H9 (cell line): ENCODE data around the gene PIPOX. TPM values are rescaled to one million over a fixed set of nuclear protein-coding genes. Genes with fewer than 3 reads are reported as not detected.

Source experiments
- DNase-seq: peaks from one replicate; pipeline ENCODE4 v3.0.0-alpha.2; 2017
- H2AFZ ChIP-seq: one replicate; pipeline ENCODE4 v1.6.1; 2013; ENCODE audit warnings: mild to moderate bottlenecking, low read length, control low read depth, moderate library complexity
- H2AK5ac ChIP-seq: 2 replicates; pipeline ENCODE4 v1.6.1; 2013; ENCODE audit warnings: low read length, control low read depth, mixed read lengths; ENCODE audit not compliant: insufficient read length
- H2BK120ac ChIP-seq: one replicate; pipeline ENCODE4 v1.6.1; 2013; ENCODE audit warnings: low read depth, mild to moderate bottlenecking, low read length, control low read depth, inconsistent platforms; ENCODE audit not compliant: poor library complexity, severe bottlenecking
- H2BK12ac ChIP-seq: 2 replicates; pipeline ENCODE4 v1.6.1; 2013; ENCODE audit warnings: low read length, control low read depth, mixed read lengths, low read depth; ENCODE audit not compliant: insufficient read length
- H2BK15ac ChIP-seq: 2 replicates; pipeline ENCODE4 v1.6.1; 2013; ENCODE audit warnings: low read depth, low read length, control low read depth
- H2BK20ac ChIP-seq: one replicate; pipeline ENCODE4 v1.6.1; 2013; ENCODE audit warnings: low read depth, mild to moderate bottlenecking, low read length, control low read depth, inconsistent platforms; ENCODE audit not compliant: poor library complexity, severe bottlenecking
- H2BK5ac ChIP-seq: 2 replicates; pipeline ENCODE4 v1.6.1; 2013; ENCODE audit warnings: low read length, control low read depth, mixed read lengths; ENCODE audit not compliant: insufficient read length
- H3K14ac ChIP-seq: 2 replicates; pipeline ENCODE4 v1.6.1; 2013; ENCODE audit warnings: low read length, control low read depth; ENCODE audit not compliant: insufficient read depth
- H3K18ac ChIP-seq: 2 replicates; pipeline ENCODE4 v1.6.1; 2013; ENCODE audit warnings: low read depth, mild to moderate bottlenecking, mixed read lengths, low read length, control low read depth; ENCODE audit not compliant: insufficient read length
- H3K23ac ChIP-seq: 2 replicates; pipeline ENCODE4 v1.6.1; 2013; ENCODE audit warnings: low read length, control low read depth, mixed read lengths, low read depth; ENCODE audit not compliant: insufficient read length
- H3K23me2 ChIP-seq: 2 replicates; pipeline ENCODE4 v1.6.1; 2013; ENCODE audit warnings: low read depth, mild to moderate bottlenecking, mixed read lengths, low read length, control low read depth; ENCODE audit not compliant: insufficient read length, poor library complexity, severe bottlenecking
- H3K27ac ChIP-seq: 2 replicates; pipeline ENCODE4 v1.5.1; 2013; ENCODE audit warnings: low read length, control low read depth, mixed read lengths, low read depth; ENCODE audit not compliant: insufficient read length
- H3K27me3 ChIP-seq: 2 replicates; pipeline ENCODE4 v1.6.1; 2013; ENCODE audit warnings: low read length, control low read depth, inconsistent platforms; ENCODE audit not compliant: insufficient read depth
- H3K4ac ChIP-seq: 2 replicates; pipeline ENCODE4 v1.6.1; 2013; ENCODE audit warnings: low read depth, mild to moderate bottlenecking, control low read depth, inconsistent platforms, low read length, moderate library complexity
- H3K4me1 ChIP-seq: 2 replicates; pipeline ENCODE4 v1.6.1; 2013; ENCODE audit warnings: low read length, control low read depth, inconsistent platforms; ENCODE audit not compliant: insufficient read depth
- H3K4me2 ChIP-seq: 2 replicates; pipeline ENCODE4 v1.6.1; 2013; ENCODE audit warnings: low read length, control low read depth, mixed read lengths; ENCODE audit not compliant: insufficient read length, insufficient read depth
- H3K56ac ChIP-seq: 2 replicates; pipeline ENCODE4 v1.6.1; 2013; ENCODE audit warnings: low read depth, mild to moderate bottlenecking, mixed read lengths, low read length, control low read depth; ENCODE audit not compliant: insufficient read length
- H3K79me1 ChIP-seq: 2 replicates; pipeline ENCODE4 v1.6.1; 2013; ENCODE audit warnings: low read depth, mild to moderate bottlenecking, moderate library complexity, low read length, control low read depth, inconsistent platforms; ENCODE audit not compliant: insufficient read depth, poor library complexity, severe bottlenecking
- H3K79me2 ChIP-seq: 2 replicates; pipeline ENCODE4 v1.6.1; 2013; ENCODE audit warnings: low read length, control low read depth, inconsistent platforms; ENCODE audit not compliant: insufficient read depth
- H3K9ac ChIP-seq: 2 replicates; pipeline ENCODE4 v1.6.1; 2013; ENCODE audit warnings: low read length, control low read depth, mixed read lengths; ENCODE audit not compliant: insufficient read length; ENCODE audit errors: extremely low read depth
- H3K9me3 ChIP-seq: one replicate; pipeline ENCODE4 v1.6.1; 2013; ENCODE audit warnings: low read depth, low read length, inconsistent platforms; ENCODE audit not compliant: control insufficient read depth
- H3T11ph ChIP-seq: one replicate; pipeline ENCODE4 v1.6.1; 2013; ENCODE audit warnings: mild to moderate bottlenecking, low read length, control low read depth, inconsistent platforms
- H4K20me1 ChIP-seq: one replicate; pipeline ENCODE4 v1.6.1; 2013; ENCODE audit not compliant: control insufficient read depth, insufficient read length, insufficient read depth
- H4K5ac ChIP-seq: 2 replicates; pipeline ENCODE4 v1.6.1; 2013; ENCODE audit warnings: low read depth, mild to moderate bottlenecking, mixed read lengths, low read length, control low read depth; ENCODE audit not compliant: insufficient read length
- H4K8ac ChIP-seq: replicated peaks from 2 replicates; pipeline ENCODE4 v1.6.1; 2013; ENCODE audit warnings: low read length, control low read depth, mixed read lengths, low read depth; ENCODE audit not compliant: insufficient read length
- H4K91ac ChIP-seq: 2 replicates; pipeline ENCODE4 v1.6.1; 2013; ENCODE audit warnings: low read depth, mild to moderate bottlenecking, moderate library complexity, mixed read lengths, low read length, control low read depth; ENCODE audit not compliant: insufficient read length
- H3K27ac Mint-ChIP-seq, 3 experiments: 2 replicates in 2 of 3; 3 replicates in 1 of 3; pipeline ENCODE4 v1.8.0; 2020 to 2021; ENCODE audit warnings: mixed read lengths in 3 of 3, mild to moderate bottlenecking in 1 of 3, moderate library complexity in 1 of 3
- H3K27me3 Mint-ChIP-seq: 2 replicates; pipeline ENCODE4 v1.8.0; 2021; ENCODE audit warnings: low read depth, mild to moderate bottlenecking, moderate library complexity, mixed read lengths
- H3K36me3 Mint-ChIP-seq, 3 experiments: 2 replicates in 2 of 3; 3 replicates in 1 of 3; pipeline ENCODE4 v1.8.0; 2020 to 2021; ENCODE audit warnings: low read depth in 3 of 3, mixed read lengths in 3 of 3; ENCODE audit not compliant: insufficient read depth in 1 of 3
- H3K4me1 Mint-ChIP-seq, 2 experiments: 2 replicates each; pipeline ENCODE4 v1.8.0; 2020; ENCODE audit warnings: mixed read lengths in 2 of 2
- H3K4me3 Mint-ChIP-seq, 2 experiments: 2 replicates in 1 of 2; 3 replicates in 1 of 2; pipeline ENCODE4 v1.8.0; 2020 to 2021; ENCODE audit warnings: mild to moderate bottlenecking in 2 of 2, mixed read lengths in 2 of 2, moderate library complexity in 1 of 2
- H3K9me3 Mint-ChIP-seq, 2 experiments: 2 replicates in 1 of 2; 3 replicates in 1 of 2; pipeline ENCODE4 v1.8.0; 2020; ENCODE audit warnings: mild to moderate bottlenecking in 2 of 2, mixed read lengths in 2 of 2, moderate library complexity in 1 of 2
- WGBS: extraction: QIAGEN DNeasy Blood & Tissue Kit; methylation state at CpG from one replicate; pipeline ENCODE4 v1.1.7; 2013; ENCODE audit warnings: missing lambda C conversion rate, low lambda C conversion rate, mixed read lengths; ENCODE audit not compliant: insufficient read length; ENCODE audit errors: extremely low coverage; 5-methylcytosine and 5-hydroxymethylcytosine counted together
- total RNA-seq: library from RNA; stranded (reverse); gene quantifications from 2 replicates; pipeline ENCODE4 v1.2.1, GENCODE V29; 2021
- TF ChIP-seq, protein P1 (sequence below): fragments of 200-600 bp; sonication (generic); conservative IDR thresholded peaks from 3 replicates; pipeline ENCODE4 v1.8.0; 2021; ENCODE audit warnings: antibody characterized with exemption, mild to moderate bottlenecking

PIPOX gene
- total RNA-seq, 1 experiment from 2014 or later: 30.1 TPM

DNA sequence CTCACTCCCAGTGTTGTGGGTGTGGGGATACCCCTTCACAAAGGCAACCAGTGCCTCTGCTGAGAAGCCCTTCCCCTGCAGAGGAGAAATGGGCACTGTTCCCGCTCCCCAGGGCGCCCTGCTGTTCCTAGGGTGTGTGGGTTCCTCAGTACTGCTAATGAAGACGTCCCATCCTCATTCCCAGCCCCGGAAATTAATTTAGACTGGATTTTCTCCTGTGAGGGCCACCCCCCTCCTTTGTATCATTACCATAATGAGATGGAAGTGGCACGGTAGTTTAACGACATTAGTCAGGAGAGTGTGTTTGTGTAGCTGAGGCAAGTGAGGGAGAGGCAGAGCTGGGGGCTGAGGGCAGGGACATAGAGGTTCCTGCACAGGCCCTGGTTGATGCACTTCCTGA, 53.2 kb downstream of the PIPOX start:
- DNase-seq: no peak
- H3K4me2 ChIP-seq: no peak overlapping the region
- H2BK120ac ChIP-seq: no peak overlapping the region
- H3K27me3 Mint-ChIP-seq: no peaks in the 10 kb centered on the region
- H3K9me3 ChIP-seq: no peaks in the 10 kb centered on the region
- no peak overlapping the region for H2BK5ac ChIP-seq
- H3K4me1 Mint-ChIP-seq: peaks cover 17 to 26% of the 10 kb centered on the region in 2 experiments
- no peak overlapping the region for H4K5ac ChIP-seq
- H2BK20ac ChIP-seq: no peak overlapping the region
- H3K4me3 Mint-ChIP-seq: no peak overlapping the region
- no peaks in the 10 kb centered on the region for H3K4me1 ChIP-seq
- no peak overlapping the region for H3K56ac ChIP-seq
- no peak overlapping the region for H2AFZ ChIP-seq
- H3K36me3 Mint-ChIP-seq: peaks cover 20 to 51% (median 32%) of the 10 kb centered on the region in 3 experiments; a peak in 6 of 7 replicates
- H3K79me1 ChIP-seq: no peaks in the 10 kb centered on the region
- no peak overlapping the region for H4K91ac ChIP-seq
- H3K14ac ChIP-seq: no peak overlapping the region
- H2BK15ac ChIP-seq: no peak overlapping the region
- H3T11ph ChIP-seq: no peak overlapping the region
- no peaks in the 10 kb centered on the region for H3K27me3 ChIP-seq
- no peak overlapping the region for H3K9ac ChIP-seq
- H2BK12ac ChIP-seq: no peak overlapping the region
- H3K79me2 ChIP-seq: no peaks in the 10 kb centered on the region
- H3K9me3 Mint-ChIP-seq: no peaks in the 10 kb centered on the region
- H3K23me2 ChIP-seq: no peaks in the 10 kb centered on the region
- H4K20me1 ChIP-seq: no peaks in the 10 kb centered on the region
- H3K27ac ChIP-seq: no peak overlapping the region
- no peak overlapping the region for H3K23ac ChIP-seq
- no peak overlapping the region for H3K4ac ChIP-seq
- H2AK5ac ChIP-seq: no peak overlapping the region
- H3K18ac ChIP-seq: no peak overlapping the region
- no peak overlapping the region; a peak in 1 of 7 replicates for H3K27ac Mint-ChIP-seq
- no peak overlapping the region for H4K8ac ChIP-seq
- WGBS: no CpG with 5 or more reads among the region's 6 CpGs
- TF ChIP-seq, protein P1, sequence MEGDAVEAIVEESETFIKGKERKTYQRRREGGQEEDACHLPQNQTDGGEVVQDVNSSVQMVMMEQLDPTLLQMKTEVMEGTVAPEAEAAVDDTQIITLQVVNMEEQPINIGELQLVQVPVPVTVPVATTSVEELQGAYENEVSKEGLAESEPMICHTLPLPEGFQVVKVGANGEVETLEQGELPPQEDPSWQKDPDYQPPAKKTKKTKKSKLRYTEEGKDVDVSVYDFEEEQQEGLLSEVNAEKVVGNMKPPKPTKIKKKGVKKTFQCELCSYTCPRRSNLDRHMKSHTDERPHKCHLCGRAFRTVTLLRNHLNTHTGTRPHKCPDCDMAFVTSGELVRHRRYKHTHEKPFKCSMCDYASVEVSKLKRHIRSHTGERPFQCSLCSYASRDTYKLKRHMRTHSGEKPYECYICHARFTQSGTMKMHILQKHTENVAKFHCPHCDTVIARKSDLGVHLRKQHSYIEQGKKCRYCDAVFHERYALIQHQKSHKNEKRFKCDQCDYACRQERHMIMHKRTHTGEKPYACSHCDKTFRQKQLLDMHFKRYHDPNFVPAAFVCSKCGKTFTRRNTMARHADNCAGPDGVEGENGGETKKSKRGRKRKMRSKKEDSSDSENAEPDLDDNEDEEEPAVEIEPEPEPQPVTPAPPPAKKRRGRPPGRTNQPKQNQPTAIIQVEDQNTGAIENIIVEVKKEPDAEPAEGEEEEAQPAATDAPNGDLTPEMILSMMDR: no peak
